Brain pericyte (primary cell): ENCODE results near the gene SGCA.
A peak's percentile ranks its signal among the peaks of the same experiment; 100 is the strongest.

Experiments used
- DNase-seq: peaks from one replicate; pipeline ENCODE4 v3.0.0-alpha.2; 2012; ENCODE audit warnings: low read depth, low spot score

Gene SGCA

DNA sequence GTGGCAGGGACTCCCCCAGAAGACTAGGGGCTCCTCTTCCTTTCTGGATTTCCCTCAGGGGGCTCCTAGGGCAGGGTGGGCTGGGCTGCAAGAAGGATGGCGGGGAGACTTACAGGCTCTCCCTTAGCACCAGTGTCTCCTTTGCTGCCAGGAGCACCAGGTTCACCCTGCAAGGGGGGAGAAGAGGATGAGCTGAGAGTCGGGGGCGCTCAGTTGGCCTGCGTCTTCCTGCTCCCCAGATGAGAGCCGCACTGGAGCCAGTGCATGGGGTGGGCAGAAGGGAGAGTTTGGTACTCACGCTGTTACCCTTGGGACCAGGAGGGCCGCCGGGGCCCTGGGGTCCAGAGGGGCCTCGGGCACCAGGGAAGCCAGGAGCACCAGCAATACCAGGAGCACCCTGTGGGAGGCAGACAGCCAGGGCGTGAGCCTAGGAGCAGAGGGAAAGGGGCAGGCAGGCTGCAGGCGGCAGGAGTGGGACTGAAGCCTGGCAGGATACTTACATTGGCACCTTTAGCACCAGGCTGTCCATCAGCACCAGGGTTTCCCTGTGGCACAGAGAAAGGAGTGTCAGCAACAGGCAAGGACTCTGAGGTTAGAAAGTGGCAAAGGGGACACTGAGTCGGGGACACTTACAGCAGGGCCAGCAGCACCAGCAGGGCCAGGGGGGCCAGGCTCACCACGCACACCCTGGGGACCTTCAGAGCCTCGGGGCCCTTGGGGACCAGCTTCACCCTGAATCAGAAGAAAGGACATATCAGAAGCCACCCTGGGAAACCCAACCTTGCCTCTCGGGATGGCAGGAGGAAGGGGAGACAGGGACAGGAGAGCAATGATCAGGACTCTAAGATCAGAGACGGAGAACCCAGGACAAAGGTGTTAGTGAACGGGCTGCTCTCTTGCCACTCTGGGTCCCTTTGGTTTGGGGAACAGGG lies 29.4 kb downstream of the SGCA start:
- no peak for DNase-seq

DNA sequence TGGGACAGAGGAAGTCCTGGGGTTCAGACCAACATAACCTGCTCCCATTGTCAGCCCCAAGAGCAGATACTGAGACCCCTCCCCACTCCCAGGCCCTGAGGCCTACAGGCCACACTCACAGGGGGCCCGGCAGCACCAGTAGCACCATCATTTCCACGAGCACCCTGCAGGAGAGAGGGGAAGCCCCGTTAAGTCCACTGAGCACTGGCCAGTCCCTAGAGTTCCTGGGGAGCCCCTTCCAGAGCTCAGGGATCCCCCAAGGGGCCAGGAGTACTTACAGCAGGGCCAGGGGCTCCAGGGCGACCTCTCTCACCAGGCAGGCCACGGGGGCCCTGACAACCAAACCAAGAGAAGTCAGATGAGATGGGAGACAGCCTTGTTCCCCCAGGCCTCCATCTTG lies 30.2 kb downstream of the SGCA start:
- DNase-seq, result no peak

DNA sequence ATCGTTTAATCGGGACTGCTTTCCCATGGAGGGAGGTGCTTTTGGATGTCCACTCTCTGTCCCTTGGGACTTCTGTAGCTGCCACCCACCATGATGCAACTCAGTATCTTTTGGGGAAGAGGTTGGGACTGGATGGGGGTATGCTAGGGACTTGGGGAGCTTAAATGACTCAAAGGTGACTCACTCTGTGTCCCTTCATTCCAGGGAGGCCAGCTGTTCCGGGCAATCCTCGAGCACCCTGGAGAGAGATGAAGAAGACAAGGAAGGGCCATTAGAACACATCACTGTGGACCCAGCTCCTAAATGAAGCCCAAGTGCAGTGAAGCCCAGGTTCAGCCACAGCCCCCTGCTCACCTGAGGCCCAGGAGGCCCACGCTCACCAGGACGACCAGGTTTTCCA lies 31.0 kb downstream of the SGCA start:
- no peak for DNase-seq

DNA sequence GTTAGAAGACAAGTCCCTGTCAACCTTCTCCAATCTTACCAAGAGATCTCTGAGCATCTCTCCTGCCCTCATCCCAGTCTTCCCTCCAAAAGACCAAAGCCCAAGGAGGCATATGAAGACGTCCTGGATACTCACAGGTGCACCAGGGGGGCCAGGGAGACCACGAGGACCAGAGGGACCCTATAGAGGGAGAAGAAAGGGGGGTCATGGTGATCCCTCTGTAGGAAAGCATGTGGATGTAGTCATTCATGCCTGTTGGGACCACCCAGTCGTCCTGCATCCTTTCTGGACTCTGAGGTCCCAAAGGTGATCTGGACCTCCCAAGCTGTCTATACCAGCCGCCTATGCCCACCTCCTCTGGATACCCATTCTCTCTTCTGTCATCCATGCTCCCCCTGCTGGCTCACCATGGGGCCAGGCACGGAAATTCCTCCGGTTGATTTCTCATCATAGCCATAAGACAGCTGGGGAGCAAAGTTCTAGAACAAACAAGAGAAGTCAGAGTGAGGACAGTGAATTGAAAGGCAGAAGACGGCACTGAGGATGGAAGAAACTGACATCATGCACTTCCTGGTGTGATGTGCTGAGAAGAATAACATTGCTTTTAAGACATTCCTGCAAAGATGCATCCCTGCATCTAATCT lies 32.3 kb downstream of the SGCA start:
- DNase-seq, result peak; percentile 85

DNA sequence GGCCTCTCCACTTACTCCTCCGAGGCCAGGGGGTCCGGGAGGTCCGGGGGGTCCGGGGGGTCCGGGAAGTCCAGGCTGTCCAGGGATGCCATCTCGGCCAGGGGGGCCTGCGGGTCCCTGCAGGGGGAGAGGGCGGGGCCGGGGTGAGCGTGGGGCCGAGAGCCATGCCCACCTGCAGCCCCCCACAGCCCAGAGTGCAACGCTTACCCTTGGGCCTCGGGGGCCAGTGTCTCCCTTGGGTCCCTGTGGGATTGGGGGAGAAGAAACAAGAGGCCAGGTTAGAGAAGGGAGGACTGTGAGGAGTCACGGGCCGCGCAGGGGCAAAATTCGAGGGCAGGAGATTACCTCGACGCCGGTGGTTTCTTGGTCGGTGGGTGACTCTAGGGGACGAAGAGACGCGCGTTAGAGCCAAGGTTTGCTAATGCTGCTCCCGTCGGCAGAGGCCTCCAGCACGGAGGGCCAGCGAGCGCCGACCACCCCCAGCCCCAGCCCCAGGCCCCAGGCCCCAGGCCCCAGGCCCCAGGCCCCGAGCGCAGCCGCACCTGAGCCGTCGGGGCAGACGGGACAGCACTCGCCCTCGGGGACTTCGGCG lies 33.5 kb downstream of the SGCA start:
- no peak for DNase-seq

DNA sequence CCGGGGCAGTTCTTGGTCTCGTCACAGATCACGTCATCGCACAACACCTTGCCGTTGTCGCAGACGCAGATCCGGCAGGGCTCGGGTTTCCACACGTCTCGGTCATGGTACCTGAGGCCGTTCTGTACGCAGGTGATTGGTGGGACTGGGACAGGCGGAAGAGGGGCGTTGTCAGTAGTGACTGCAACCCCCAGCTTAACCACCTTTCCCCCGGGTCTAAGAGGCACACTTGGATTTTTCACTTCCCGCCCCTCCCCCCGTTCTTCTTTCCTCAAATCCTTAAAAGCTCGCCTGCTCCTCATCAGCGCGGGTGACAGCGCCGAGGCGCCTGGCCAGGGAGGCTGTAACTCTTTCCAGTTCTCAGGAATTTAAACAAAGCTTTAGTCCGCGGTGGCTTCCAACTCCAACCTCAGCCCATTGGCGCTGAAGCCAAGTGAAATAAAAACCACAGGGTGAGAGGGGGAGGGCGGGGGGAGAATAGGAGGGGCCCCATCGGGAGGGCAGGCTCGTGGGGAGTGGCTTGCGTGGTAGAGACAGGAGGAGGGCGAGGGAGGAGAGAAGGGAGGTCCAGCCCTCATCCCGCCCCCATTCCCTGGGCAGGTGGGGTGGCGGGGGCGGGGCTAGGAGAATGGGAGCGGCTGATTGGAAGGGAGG lies 34.1 kb downstream of the SGCA start:
- DNase-seq, result peak; percentile 95

DNA sequence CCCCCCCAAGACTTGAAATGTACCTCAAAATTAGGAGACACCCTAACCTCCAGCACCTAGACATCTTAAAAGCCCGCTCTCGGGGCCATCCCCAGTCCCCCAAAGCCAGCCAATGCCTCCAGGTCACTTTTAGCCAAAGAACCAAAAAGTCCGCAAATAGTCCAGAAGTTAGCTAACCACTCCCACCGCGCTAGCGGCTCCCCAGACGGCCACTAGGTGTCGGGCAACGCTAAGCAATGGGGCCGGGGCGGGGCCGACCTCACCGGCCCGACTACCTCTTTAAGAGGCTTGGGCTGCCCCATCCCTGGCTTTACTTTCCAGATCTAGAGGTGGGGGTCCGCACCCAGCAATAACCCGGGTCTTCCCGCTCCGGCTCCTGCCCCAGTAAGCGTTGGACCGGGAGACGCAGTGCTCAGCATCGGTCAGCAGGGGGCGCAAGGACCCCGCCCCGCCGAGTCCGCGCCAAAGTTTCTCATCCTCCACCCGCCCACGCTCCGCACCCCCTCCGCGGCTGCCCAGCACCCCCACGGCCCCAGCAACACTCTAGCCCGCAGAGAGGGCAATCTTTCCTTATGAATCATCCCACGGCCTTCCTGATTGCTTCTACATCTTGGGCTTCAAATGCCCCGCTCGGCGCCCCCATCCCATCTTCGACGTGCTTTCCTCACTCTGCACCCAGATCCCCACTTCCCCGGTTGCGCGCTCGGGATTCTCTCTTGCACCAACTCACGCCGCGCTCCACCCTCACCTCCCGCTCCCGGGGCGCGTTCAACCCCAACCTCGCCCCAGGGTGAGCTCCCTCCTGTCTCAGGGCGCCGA lies 34.9 kb downstream of the SGCA start:
- peak; percentile 92 for DNase-seq

DNA sequence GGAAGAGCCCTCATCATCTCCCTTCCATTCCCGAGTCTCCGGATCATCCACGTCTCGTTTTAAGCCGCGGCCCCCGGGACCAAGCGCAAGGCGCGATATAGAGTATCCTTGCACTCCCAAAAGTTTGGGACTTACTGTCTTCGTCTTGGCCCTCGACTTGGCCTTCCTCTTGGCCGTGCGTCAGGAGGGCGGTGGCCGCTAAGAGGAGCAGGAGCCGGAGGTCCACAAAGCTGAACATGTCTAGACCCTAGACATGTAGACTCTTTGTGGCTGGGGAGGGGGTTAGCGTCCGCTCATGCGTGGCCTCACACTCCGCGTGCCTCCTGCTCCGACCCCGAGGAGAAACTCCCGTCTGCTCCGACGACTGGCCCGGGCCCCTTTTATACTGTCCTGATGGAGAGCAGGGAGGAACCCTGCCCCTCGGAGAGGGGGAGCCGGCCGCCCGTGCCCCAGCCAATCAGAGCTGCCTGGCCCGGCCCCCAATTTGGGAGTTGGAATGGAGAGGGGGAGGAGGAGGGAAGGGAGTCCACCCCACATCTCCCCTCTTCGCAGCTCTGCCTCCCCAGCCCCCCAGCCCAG lies 35.6 kb downstream of the SGCA start, which contains the start of gene COL1A1:
COL1A1 (minus strand) TSS at position 356 of the 579 bp plus-strand sequence; CDS start at position 238, 118 bp downstream.
- no peak for DNase-seq

DNA sequence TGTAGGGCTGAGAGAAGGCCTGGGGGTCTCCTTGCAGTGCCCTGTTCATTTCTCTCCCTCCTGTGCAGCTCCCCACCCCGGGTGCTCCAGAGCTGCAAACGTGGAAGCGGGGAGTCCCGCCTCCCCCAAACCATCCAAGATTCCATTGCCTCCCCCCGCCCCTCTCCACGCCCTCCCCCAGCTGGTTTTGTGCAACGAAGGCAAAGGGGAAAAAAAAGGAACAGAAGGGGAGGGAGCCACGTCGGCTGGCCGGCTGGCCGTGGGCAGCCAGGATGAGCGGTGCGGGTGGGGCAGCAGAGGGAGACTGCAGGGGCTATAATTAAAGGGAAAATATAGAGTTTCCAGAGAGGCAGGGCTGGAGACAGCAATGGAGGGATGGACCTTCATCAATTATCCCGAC lies 37.3 kb downstream of the SGCA start:
- DNase-seq, result no peak

DNA sequence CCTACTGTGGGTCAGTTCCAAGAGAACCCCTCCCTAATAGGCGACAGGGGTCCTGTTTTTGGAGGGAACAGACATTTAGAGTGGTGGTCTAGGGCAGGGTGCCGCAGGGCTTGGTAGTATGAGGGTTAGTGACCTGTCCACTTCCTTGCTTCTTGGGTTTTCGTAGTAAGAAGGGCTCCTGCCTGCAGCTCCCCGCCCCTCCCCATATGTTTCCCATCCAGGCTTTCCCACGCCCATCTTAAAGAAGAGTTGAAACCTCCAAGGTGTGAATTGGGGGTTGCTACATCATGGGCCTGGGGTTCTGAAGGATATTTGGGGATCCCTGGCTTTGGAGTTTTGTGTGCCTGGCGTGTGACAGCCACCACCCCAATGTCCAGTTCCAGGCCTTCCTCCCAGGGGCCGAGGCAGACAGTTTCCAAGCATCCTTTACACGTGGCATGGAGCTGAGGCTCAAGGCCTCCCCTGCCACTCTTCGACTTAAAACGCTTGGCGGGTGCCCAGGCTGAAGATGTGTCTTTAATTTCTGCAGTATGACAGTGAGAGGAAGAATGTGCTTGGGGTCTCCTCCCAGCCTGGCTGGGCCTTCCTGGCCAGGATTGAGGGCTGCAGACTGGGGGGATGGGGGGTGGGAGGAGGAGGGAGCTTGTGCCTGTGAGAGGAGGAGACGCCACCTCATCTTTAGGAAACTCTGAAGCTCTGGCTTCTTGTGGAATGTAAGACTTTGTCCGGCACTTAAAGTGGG lies 38.0 kb downstream of the SGCA start:
- DNase-seq, result no peak

DNA sequence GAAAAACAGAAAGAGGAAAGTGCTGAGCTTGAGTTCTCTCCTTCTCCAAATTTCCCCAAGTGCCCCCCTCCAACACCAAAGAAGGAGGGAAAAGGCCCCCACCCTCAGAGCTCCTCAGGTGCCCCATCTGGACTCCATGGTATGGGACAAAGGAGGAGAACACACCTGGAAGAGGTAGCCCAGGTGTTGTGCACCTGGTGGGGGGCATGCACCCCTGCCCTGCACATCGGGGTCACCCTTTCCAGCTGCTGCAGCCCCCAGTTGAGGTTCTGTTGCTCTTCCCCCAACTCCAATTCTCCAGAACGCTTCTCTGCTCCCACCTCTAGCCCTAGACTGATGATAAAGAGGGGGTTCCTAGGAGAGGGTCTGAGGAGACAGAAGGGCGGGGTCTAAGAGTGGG lies 38.6 kb downstream of the SGCA start:
- DNase-seq, result no peak

DNA sequence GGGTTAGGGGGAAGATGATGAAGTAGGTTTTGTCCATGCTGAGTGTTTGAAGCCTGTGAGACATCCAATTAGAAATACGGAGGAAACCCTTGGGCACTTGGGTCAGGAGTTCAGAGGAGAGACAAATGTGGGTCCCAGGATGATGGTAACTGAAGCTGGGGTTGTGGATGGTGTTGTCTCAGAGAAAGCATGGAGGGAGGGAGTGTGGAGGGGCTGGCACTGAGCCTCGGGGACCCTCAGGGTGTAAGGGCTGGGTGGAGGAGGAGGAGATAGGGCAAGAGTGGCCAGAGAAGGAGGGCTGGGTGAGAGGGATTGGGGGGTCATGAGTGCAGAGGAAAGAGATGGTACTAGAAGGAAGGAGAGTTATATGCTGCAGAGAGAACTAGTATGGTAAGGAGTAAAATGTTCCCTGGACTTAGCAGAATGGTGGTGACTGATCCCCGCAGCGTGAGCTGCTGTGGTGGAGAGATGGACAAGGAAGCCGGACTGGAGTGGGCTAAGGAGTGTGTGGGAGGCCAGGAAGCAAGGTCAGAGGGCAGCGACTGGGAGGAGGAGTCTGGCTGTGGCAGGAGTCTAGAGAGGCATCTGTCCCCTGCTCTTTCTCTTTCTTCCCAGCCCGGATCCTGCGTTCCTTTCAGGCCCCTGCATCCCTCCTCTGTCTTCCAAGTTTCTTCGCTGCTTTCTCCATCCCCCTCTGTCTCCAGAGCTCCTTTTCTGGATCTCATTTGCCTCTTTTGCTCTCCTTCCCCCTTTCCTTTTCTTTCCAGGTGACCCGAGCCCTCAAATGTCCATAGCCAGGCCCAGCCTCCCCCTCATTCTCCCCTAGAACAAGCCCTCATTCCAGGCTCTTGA lies 39.5 kb downstream of the SGCA start:
- no peak for DNase-seq

DNA sequence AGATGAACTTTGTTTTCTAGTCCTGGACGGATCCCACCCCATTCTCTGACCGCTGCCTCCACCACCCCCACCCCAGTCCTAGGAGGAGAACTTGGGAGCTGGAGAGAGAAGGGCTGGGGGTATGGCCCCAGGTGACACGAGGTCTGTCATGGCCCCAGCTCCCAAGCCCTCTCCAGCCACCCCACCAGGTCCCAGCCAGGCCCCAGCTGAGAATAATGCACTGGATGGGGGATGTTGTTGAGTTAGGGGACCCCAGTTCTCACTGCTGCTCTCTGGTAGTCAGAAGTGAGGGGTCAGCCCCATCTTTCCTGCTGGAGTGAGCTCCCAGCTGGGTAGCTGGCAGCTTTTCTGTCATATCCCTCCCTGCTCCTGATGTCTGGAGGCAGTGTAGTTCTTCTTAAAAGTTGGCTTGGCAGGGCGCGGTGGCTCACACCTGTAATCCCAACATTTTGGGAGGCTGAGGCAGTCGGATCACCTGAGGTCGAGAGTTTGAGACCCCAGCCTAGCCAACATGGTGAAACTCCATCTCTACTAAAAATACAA lies 40.2 kb downstream of the SGCA start:
- DNase-seq, result no peak

DNA sequence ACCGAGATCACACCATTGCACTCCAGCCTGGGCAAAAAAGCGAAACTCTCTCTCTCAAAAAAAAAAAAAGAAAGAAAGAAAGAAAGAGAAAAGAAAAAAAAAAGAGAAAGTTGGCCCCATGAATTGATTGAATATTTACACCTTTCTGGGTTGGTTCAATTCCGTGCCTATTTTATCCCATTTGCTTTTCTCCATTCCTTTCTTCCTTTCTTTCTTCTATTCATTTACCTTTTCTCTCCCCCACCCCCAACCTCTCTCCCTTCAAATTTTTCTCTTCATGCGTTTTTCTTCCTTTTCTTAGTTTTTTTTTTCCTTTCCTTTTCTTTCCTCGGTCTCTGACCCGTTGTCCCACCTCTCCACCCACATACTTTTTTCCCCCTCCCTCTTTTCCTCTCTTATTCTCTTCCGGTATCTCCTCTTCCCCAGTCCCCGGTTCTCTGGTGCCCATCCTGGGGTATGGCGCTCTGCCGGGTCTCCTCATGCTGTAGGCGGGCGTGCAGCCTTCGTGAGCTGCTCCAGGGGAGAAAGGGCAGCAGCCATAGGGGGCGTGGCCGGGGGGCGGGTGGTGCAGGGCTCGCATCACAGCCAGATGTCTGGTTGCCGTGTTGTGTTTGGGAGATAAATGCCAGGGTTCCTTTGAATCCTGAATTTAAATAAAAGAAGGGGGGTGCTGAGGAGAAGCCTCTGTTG lies 40.9 kb downstream of the SGCA start:
- no peak for DNase-seq

DNA sequence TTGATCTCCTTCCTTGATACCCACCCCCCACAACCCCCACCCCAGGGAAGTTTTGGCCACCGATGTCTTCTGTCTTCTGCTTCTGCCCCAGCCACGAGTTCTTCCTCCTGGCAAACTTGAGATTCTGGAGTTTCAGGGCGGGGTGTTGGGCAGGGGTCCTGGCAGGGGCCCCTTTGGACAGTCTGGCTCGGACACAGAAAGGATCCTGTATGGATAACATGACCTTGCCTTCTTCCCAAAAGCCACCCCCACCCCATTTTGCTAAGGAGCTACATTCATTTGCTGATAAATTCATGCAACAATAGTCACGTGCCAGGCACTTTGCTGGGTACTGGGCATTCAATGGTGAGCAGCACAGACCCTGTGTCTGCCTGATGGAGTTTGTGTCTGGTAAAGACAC lies 41.5 kb downstream of the SGCA start:
- DNase-seq, result no peak

DNA sequence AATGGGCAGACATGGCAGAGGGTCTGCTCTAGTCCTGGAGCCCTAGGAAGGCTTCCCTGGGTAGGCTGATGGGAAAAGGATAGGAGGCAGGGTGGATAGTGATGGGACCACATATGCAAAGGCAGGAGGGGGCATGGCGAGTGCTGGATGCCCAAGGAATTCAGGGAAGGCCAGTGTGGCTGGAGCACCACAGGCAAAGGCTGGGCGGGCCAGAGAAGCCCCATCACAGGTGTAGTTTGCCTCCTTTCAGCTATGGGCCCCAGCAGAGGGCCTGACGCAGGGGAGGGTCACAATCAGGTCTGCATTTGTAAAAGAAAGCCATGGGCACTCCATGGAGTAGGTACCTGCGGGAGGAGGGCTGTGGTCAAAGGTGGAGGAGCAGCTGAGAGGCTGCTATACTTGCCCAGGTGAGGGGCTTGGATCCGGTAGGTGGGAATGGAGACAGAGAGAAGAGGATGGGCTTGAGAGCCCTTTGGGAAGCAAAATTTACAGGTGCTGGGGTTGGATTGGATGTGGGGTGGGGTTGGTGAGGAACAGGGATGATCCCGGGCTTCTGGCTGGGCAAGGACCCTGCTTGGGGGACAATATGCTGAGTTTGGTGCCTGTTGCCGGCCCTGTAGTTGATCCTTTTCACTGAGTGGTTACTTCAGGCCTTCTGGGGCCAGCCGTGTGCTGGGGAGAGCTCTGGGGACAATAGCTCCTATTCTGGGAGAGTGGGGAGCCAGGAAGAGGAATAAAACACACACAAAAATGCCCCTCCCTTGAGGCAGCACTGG lies 42.2 kb downstream of the SGCA start:
- no peak for DNase-seq

DNA sequence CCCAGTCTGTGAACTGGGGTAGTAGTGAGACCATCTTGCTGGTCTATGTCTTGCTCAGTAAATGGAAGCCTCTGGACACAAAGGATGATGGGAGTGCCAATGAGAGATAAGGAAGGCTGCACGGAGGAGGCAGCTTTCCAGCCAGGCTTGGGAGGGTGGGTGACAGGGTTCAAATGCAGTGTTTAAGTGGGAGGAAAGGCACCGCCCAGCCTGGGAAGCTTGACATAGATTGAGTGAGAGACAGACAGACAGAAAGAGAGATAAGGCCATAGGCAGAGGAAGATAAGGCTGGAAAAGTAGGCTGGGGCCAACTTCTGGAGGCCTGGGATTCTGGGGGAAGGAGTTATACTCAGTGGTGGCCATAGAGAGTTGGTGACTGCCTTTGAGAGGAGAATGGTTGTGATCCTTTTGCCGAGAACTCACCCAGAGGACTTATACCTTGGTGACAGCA lies 42.8 kb downstream of the SGCA start:
- no peak for DNase-seq

DNA sequence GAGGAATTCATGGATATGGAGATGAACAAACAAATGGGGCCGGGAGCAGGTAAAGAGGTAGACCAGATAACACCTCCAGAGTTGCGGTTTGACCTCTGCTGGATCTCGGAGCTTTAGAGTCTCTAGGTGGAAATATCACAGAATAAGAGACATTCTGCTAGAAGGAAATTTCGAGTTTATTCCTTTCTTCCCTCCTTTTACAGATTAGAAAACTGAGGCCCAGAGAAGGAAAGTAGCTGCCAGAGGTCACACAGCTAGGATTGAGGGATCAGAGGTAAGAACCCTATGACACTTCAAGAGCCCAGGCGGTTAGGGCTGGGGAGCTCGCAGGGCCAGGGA lies 43.3 kb downstream of the SGCA start:
- DNase-seq, result no peak
